ENCODE measurements around the gene PPP1R15B. TPM values are rescaled to one million over a fixed set of nuclear protein-coding genes. Genes with fewer than 3 reads are reported as not detected.
A peak's percentile ranks its signal among the peaks of the same experiment; 100 is the strongest.

PPP1R15B gene
- total RNA-seq, 1 donor from 2014 or later = 47.7 TPM

- Histone ChIP-seq H3K36me3 (peaks cover 82% of the 10 kb centered on the region), H3K27me3 (no peaks in the 10 kb centered on the region), H3K4me1 (peaks cover 23% of the 10 kb centered on the region), H3K4me3 (no peak overlapping the region), H3K9me3 (no peaks in the 10 kb centered on the region), H3K27ac (peak overlapping the region; percentile 36)
- no peak for ATAC-seq
- intact Hi-C loops (cut with DNase I) = loop anchor here (5.0 kb wide), 1 partner anchor 45 kb away; the partner anchor contains the start of gene PIK3C2B
- no peak for DNase-seq
- no peak for TF ChIP-seq CTCF (IDR thresholded peaks at IDR 0.05)
These were observed 35.6 kb upstream of the PPP1R15B start for GRCh38 chr1:204447190-204447589.

- no peak overlapping the region for H3K4me3 ChIP-seq
- peaks cover 24% of the 10 kb centered on the region for H3K4me1 ChIP-seq
- TF ChIP-seq CTCF (IDR thresholded peaks at IDR 0.05) = peak; percentile 81
- ATAC-seq (peak; percentile 84), DNase-seq (peak; percentile 79)
- H3K27me3 ChIP-seq = no peaks in the 10 kb centered on the region
- no peaks in the 10 kb centered on the region for H3K9me3 ChIP-seq
- H3K27ac ChIP-seq = peak overlapping the region; percentile 36
- H3K36me3 ChIP-seq = peaks cover 83% of the 10 kb centered on the region
- intact Hi-C loops (cut with DNase I) = loop anchor here (5.0 kb wide), 1 partner anchor 46 kb away; the partner anchor contains the start of gene PIK3C2B
These were observed 34.9 kb upstream of the PPP1R15B start for GRCh38 chr1:204446413-204447111.

- Histone ChIP-seq H3K36me3 (peaks cover 83% of the 10 kb centered on the region), H3K4me3 (no peak overlapping the region), H3K9me3 (no peaks in the 10 kb centered on the region), H3K4me1 (peaks cover 21% of the 10 kb centered on the region), H3K27ac (no peak overlapping the region), H3K27me3 (no peaks in the 10 kb centered on the region)
- intact Hi-C loops (cut with DNase I) = loop anchor here (5.0 kb wide), 1 partner anchor 46 kb away; the partner anchor contains the start of gene PIK3C2B
- DNase-seq (peak; percentile 75), ATAC-seq (no peak)
- no peak for TF ChIP-seq CTCF (IDR thresholded peaks at IDR 0.05)
These were observed 34.3 kb upstream of the PPP1R15B start for GRCh38 chr1:204445860-204446412.

- Histone ChIP-seq H3K36me3 (peaks cover 86% of the 10 kb centered on the region), H3K27ac (peak overlapping the region; percentile 63), H3K27me3 (no peaks in the 10 kb centered on the region), H3K4me1 (peaks cover 19% of the 10 kb centered on the region), H3K9me3 (no peaks in the 10 kb centered on the region), H3K4me3 (no peak overlapping the region)
- DNase-seq (no peak), ATAC-seq (no peak)
- no peak for TF ChIP-seq CTCF (IDR thresholded peaks at IDR 0.05)
- intact Hi-C loops (cut with DNase I) = no loop called here
These were observed 32.4 kb upstream of the PPP1R15B start for GRCh38 chr1:204443871-204444581.

- ATAC-seq (peak; percentile 87), DNase-seq (peak; percentile 85)
- intact Hi-C loops (cut with DNase I) = no loop called here
- TF ChIP-seq CTCF (IDR thresholded peaks at IDR 0.05) = no peak
- Histone ChIP-seq H3K4me3 (no peak overlapping the region), H3K9me3 (no peaks in the 10 kb centered on the region), H3K36me3 (peaks cover 84% of the 10 kb centered on the region), H3K27ac (peak overlapping the region; percentile 63), H3K4me1 (peaks cover 19% of the 10 kb centered on the region), H3K27me3 (no peaks in the 10 kb centered on the region)
These were observed 31.6 kb upstream of the PPP1R15B start for GRCh38 chr1:204443260-204443619.

Measured in upper lobe of right lung (tissue), 1 donor.